NCI-H524 treated with DMSO at 0.1 percent for 48 hours (cell line): ENCODE measurements around the gene ZNF451.
A peak's percentile ranks its signal among the peaks of the same experiment; 100 is the strongest.
"Not testable (repeated sequence)": the region's sequence is repeated elsewhere in the genome, so short reads cannot be mapped to it uniquely, and the experiment has no call there.

Source experiments
- DNase-seq: peaks from one replicate; lab custom pipeline; 2025; lab: John Stamatoyannopoulos, UW

The ZNF451 gene, protein sequence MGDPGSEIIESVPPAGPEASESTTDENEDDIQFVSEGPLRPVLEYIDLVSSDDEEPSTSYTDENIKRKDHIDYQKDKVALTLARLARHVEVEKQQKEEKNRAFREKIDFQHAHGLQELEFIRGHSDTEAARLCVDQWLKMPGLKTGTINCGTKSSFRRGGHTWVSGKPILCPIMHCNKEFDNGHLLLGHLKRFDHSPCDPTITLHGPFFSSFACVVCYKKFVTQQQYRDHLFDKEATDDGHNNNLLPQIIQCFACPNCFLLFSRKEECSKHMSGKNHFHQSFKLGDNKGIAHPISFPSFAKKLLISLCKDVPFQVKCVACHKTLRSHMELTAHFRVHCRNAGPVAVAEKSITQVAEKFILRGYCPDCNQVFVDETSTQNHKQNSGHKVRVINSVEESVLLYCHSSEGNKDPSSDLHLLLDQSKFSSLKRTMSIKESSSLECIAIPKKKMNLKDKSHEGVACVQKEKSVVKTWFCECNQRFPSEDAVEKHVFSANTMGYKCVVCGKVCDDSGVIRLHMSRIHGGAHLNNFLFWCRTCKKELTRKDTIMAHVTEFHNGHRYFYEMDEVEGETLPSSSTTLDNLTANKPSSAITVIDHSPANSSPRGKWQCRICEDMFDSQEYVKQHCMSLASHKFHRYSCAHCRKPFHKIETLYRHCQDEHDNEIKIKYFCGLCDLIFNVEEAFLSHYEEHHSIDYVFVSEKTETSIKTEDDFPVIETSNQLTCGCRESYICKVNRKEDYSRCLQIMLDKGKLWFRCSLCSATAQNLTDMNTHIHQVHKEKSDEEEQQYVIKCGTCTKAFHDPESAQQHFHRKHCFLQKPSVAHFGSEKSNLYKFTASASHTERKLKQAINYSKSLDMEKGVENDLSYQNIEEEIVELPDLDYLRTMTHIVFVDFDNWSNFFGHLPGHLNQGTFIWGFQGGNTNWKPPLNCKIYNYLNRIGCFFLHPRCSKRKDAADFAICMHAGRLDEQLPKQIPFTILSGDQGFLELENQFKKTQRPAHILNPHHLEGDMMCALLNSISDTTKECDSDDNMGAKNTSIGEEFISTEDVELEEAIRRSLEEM

DNA sequence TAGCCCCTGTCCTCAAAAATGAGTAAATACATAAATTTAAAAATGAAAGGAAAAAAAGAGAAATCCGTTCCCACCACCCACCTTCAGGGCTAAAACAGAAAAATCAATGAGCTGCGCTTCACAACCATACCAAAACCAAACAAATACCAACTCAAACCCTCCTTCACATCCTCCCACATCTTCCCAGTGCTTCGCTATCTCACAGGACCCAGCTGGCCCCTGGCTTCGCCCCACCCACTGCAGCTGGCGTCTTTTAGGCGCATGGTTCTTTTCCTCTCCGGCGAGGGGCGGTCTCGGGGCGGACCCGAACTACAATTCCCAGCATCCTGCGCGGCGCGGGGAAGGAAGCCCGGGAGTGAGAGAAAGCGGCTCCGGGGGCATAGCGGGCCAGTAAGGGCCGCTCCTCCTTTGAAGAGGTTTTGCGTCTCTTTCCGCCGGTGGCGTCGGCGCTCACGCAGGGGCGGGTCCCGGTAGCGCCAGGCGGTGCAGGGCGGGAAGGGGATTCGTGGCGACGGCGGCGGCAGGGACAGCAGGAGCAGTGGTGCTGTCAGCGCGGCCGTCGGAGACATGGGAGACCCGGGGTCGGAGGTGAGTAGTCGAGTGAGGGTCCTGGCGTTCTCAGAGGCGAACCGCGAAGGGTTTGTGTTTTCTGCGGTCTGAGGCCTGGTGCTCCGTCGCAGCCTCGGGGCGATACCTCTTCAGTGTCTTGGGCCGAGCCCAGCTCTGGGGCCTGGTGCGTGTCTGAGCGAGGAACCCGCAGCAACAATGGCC, at the start of gene ZNF451:
ZNF451 (plus strand) TSS at position 502 of the 771 bp plus-strand sequence; CDS start at position 568, 66 bp downstream.
- DNase-seq, result peak; percentile 73

DNA sequence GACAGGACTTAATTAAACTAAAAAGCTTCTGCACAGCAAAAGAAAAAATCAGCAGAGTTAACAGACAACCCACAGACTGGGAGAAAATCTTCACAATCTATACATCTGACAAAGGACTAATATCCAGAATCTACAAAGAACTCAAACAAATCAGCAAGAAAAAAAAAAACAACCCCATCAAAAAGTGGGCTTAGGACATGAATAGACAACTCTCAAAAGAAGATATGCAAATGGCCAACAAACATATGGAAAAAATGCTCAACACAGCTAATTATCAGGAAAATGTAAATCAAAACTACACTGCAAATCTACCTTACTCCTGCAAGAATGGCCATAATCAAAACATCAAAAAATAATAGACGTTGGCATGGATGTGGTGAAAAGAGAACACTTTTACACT, 45.9 kb upstream of the ZNF451 start:
- DNase-seq, result not testable (repeated sequence)

DNA sequence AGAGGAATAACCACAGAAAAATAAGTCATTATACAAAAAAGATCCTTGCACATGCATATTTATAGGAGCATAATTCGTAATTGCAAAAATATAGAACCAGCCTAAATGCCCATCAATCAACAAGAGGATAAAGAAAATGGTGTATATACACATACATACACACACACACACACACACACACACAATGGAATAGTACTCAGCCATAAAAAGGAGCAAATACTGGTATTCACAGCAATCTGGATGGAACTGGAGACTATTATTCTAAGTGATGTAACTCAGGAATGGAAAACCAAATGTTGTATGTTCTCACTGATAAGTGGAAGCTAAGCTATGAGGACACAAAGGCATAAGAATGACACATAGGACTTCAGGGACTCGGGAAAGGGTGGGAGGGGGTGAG, 45.4 kb upstream of the ZNF451 start:
- no peak for DNase-seq

DNA sequence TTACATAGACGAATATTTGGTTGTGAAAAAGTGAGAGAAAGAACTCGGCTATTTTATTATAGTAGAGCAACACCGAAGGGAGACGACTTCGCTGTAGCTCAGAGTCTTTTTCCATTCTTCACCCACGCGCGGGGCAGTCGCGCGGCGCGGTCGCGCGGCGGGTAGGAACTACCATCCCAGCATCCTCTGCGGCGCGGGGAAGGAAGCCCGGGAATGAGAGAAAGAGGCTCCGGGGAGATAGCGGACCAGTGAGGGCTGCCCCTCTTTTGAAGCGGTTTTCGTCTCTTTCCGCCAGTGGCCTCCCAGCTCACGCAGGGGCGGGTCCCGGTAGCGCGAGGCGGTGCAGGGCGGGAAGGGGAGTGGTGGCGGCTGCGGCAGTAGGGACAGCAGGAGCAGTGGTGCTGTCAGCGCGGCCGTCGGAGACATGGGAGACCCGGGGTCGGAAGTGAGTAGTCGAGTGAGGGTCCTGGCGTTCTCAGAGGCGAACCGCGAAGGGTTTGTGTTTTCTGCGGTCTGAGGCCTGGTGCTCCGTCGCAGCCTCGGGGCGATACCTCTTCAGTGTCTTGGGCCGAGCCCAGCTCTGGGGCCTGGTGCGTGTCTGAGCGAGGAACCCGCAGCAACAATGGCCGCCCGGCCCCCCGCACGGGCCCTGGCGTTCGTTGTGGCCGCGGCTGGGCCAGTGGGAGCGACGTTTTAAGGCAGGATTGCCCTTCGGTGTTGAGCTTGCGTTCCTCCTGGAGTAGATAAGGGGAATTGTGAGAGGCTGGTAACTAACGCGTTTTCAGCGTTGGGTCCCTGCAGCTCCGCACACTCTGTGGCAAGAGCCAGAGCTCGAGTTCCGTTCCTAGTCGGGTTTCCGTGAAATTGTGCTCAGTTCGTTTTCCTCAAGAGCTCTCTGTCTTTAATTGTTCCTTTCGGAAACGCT, 43.4 kb upstream of the ZNF451 start, which contains the start of gene KIAA1586:
KIAA1586 (plus strand) TSS at position 362 of the 925 bp plus-strand sequence; CDS start at position 425, 63 bp downstream.
- DNase-seq, result peak; percentile 66

DNA sequence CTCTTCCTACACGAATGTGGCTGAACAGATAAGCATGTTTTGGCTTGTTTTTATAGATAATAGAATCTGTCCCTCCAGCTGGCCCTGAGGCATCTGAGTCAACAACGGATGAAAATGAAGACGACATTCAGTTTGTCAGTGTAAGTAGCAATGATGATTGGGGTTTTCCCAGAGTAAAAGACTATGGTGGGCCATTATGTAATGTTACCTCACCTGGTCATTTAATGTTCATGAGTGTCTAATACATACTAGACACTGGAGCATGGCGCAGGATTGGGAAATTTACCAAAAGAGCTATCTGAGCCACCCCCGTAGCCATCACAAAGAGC, 42.8 kb upstream of the ZNF451 start:
- not testable (repeated sequence) for DNase-seq

DNA sequence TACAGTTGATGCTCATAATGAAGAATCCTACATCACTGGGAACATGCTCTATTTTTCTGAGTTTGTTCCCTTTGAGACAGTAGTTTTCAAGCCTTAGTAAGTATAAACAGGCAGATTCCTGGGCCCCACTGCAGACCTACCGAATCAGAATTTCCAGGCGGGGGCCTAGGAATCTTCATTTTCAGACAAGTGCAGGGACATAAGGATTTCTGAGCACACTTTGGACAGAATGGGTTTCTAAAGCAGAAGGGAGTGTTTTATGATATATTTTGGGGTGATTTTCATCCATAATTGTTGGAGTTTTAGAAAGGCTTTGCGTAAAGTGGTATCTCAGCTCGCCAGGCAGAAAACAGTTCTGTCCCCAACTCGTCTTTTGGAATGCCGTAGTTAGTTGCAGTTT, 42.1 kb upstream of the ZNF451 start:
- DNase-seq, result not testable (repeated sequence)

DNA sequence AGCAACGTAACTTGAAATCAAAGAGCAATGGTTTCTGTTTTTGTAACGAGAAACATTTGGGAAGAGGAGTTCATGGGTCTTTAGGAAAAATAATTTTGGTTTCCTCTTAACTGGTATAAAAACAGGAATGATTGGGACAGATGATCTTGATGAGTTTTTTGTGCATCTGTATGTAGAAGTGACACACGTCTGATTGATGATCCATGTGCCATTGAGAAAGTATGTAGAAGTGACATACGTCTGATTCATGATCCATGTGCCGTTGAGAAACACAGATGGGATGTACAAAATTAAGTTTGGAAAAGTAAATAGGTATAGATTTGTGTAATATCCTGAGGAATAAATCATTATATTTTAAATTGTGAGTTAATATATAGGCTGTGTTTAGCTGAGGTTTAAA, 41.4 kb upstream of the ZNF451 start:
- DNase-seq, result no peak

DNA sequence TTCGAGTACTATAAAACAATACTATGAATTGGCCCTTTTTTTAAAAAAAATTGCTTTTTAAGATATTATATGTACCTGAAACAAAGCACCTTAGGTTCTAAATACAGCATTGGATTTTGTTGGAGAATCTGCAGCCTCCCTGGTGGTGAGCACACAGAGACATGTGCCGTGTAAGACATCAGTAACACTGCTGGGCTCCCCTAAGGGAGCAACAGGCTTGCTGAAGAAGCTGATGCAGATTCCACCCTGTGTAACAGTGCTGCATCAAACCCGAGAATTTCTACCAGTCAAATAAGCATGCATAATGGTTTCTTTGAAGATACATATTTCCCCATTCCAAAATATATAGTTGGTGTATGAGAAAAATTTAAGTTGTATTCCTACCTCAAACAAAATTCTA, 26.1 kb upstream of the ZNF451 start:
- no peak for DNase-seq

DNA sequence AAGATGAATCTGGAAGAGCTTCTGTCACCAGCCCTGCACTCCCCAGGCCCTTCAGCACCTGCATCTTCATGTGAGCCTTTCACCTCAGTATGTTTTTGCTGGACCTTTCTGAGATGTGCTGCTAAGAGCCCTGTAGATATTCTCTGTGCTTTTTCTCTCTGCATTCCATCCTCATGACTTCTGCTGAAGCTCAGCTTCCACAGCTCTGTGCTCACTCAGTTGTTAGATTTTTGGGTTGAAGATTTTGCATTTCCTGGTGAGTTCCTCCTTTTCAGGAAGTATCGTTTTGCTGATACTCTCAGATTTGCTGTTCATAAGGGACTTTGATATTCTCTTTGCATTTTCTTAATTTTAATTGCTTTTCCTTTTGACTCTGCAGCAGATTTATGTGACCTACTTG, 25.2 kb upstream of the ZNF451 start:
- no peak for DNase-seq

DNA sequence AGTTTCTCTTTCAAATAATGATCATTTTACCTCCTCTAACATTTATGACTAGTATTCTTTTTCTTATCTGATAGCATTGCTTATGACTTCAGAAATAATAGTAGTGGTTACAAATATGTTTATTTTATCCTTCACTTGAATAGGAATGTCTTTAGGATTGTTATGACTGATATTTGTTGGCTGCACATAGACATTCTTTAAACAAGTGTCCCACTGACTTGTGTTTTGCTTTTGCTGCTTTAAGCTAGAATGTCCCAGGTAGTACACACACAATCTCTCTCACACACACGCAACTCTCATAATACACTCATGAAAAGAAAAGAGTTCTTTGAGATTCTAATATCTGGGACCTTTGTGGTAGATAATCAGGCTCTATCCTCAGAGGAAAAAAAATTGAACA, 21.9 kb upstream of the ZNF451 start:
- DNase-seq, result no peak

DNA sequence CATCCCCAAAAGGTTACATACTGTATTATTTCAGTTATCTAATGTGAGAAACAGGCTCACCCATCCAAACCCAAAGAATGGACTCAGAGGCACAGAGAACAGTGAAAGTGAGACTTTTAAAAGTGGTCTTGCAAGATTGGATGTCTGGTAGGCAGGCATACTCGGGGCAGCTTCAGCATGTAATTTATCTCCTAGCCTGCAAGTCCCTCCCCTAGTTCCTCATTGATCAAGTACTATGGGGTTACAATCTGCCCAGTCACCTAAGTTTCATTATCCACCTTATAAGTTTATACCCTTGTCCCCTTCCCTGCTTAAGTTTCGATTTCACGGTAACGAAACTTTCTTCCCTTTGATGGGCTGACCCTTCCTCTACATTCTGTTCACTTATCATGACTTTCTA, 20.8 kb upstream of the ZNF451 start:
- DNase-seq, result no peak

DNA sequence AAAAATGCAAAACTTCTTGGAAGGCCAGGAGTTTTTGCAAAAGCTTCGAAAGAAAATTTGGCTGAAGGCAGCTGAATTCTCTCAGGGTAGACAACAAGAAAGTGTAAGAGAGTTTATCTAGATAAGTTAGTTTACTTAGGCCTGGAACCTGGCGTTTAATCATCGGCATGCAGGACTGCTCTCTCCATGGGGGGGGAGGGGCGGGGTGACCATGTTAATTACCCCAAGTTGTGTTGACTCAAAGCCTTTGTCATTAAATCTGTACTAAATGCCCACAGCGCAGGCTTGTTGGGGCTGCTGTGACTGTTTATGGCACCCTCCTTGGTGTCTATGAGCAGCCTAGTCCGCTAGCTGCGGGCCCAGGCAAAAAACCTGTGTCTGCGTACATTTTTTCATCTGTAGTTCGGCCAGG, 20.1 kb upstream of the ZNF451 start:
- no peak for DNase-seq

DNA sequence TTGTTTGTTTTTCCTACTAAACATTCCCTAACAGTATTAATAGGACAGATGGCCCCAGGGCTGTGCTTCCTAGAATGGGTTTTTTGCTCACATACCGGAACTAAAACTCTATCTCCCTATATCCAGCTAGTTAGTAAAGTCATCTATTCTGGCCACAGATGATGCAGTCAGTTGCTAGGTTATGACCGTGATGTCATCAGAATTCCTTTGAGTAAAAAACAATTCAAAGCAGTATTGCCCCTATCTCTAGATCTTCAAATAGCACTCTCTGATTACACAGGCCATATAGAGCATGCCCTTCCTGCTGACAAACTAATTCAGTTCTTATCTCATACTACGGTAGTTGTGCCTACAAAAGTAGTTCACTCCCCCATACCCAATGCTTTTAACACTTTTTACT, 17.9 kb upstream of the ZNF451 start:
- DNase-seq, result no peak

DNA sequence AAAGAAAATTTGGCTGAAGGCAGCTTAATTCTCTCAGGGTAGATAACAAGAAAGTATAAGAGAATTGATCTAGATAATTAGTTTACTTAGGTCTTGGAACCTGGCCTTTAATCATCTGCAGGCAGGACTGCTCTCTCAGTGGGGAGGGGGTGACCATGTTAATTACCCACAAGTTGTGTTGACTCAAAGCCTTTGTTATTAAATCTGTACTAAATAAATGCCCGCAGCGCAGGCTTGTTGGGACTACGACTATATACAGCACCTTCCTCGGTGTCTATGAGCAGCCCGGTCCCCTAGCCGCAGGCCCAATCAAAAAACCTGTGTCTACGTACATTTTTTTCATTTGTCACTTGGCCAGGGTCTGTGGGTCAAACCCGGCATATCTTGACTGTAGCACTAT, 15.6 kb upstream of the ZNF451 start:
- DNase-seq, result no peak

DNA sequence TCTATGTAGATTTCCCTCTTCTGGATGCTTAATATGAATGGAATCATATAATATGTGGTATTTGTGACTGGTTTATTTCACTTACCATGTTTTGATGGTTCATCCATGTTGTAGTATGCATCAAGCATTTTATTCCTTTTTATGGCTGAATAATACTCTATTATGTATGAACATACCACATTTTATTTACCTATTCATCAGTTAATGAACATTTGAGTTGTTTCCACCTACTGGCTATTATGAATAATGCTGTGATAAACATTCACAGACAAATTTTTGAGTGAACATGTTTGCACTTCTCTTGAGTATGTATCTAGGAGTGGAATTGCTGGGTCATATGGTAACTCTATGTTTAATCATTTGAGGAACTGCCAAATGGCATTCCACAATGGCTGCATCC, 14.9 kb upstream of the ZNF451 start:
- no peak for DNase-seq

DNA sequence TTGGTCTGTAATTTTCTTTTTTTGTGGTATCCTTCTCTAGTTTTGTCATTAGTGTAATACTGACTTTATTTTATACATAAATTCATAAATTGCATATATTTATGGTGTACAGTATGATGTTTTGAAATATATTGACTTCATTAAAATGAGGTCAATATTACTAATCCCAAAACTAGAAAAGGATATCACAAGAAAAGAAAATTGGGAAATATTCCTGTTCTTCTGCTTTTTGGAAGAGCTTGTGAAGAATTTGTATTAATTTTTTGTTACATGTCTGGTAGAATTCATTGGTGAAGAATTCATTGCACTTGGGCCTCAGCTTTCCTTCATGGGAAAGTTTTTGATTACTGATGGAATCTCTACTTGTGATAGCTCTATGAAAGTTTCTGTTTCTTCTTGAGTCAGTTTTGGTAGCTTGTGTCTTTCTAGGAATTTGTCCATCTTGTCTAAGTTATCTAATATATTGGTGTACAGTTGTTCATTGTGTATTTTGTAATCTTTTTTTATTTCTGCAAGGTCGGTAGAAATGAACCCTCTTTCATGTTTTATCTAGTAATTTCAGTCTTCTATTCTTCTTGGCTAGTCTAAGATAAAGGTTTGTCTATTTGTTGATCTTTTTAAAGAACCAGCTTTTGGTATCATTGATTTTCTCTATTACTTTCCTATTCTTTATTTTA, 11.3 kb upstream of the ZNF451 start:
- DNase-seq, result no peak

DNA sequence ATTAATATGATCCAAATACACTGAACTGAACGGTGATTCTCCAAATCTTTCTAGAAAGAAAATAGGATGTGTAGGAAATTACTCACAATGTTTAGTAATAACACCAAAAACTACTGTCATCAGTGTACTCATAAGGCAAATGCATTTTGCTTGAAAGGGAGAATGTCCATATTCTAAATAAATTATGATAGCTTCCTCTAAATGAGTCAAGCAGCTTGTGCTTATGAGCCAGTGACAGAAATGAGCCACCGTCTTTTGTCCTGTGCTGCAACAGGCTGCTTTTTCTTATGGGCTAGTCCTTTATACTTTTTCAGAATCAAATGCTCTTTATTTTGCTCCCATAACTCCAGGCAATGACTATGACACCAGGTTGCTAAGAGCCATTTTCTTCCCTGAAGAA, 4.5 kb upstream of the ZNF451 start:
- DNase-seq, result no peak

DNA sequence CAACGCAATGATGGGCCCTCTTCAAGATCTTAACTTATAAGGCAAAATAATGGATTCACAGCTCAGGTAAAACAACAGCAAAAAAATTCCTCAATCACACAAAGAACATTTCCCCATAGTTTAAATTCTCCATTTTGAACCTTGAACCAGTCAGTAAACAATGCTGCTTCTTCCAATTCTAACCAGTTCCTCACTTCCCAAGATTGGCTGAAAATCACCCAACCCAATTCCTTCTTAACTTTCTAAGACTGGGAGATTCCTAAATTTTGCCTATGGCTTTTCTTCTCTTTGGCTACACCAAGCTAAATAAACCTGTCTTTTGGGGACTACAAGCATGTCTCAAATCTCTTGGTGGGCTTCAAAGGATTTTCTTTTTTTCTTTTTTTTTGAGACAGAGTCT, 3.1 kb upstream of the ZNF451 start:
- no peak for DNase-seq

DNA sequence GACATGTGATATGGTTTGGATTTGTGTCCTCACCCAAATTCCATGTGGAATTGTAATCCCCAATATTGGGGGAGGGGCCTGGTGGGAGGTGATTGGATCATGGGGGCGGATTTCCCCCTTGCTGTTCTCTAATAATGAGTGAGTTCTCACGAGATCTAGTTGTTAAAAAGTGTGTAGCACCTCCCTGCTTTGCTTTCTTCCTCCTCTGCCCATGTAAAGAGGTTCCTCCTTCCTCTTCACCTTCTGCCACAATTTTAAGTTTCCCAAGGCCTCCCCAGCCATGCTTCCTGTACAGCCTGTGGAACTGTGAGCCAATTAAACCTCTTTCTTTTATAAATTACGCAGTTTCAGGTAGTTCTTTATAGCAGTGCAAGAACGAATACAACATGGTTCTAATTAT, 2.1 kb upstream of the ZNF451 start:
- no peak for DNase-seq

DNA sequence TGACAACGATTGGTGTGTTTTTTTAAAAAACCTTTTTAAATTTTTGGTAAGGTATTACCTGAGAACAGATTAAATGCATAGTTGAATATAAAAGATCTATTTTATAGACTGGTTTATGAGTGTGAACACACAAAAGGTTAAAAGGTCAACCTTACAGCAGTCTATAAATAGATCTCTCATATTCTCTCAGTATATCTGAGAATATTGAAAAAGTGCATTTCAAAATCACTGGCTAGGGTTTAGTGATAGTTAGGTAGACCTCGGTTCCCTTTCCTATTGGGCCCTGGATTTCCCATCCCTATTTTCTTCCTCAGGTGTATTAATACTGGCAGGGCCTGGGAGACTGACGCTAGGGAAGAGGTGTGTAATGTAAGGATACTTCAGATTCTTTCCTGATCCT, 723 bp upstream of the ZNF451 start:
- DNase-seq, result no peak
